ENCODE results near the gene RAB32.

RAB32 gene

GRCh38 chr6:146543211-146543939, at the start of gene RAB32:
TSS of gene RAB32 (plus strand) at chr6:146543833. CDS start at chr6:146543872, 39 bp downstream.
- H3K4me1 ChIP-seq (ENCODE audit: insufficient read depth, low read length) = peaks cover 34% of the 10 kb centered on the region

GRCh38 chr6:146498309-146498708, 45.3 kb upstream of the RAB32 start:
- Histone ChIP-seq H3K4me1 (ENCODE audit: insufficient read depth, low read length) (no peaks in the 10 kb centered on the region), H3K36me3 (ENCODE audit: insufficient read depth, low read length) (no peaks in the 10 kb centered on the region), H3K27me3 (ENCODE audit: control insufficient read depth in 1 of 2, insufficient read depth in 2 of 2, low read length in 2 of 2) (no peaks in the 10 kb centered on the region), H3K9me3 (ENCODE audit: low read length) (no peaks in the 10 kb centered on the region), H3K27ac (ENCODE audit: low read depth, low read length) (no peak overlapping the region), H3K9ac (ENCODE audit: low read length) (no peak overlapping the region), H3K4me3 (ENCODE audit: low read depth in 1 of 2, low read length in 2 of 2) (no peak overlapping the region)

More at GRCh38 chr6:146543211-146543939, at the start of gene RAB32:
- Histone ChIP-seq H3K36me3 (ENCODE audit: insufficient read depth, low read length) (no peaks in the 10 kb centered on the region), H3K9me3 (ENCODE audit: low read length) (no peaks in the 10 kb centered on the region), H3K27me3 (ENCODE audit: control insufficient read depth in 1 of 2, insufficient read depth in 2 of 2, low read length in 2 of 2) (no peaks in the 10 kb centered on the region), H3K9ac (ENCODE audit: low read length) (peak within 1 kb of the TSS; percentile 86), H3K4me3 (ENCODE audit: low read depth in 1 of 2, low read length in 2 of 2) (peak within 1 kb of the TSS; percentile 73 to 82), H3K27ac (ENCODE audit: low read depth, low read length) (peak within 1 kb of the TSS; percentile 86)

DNA sequence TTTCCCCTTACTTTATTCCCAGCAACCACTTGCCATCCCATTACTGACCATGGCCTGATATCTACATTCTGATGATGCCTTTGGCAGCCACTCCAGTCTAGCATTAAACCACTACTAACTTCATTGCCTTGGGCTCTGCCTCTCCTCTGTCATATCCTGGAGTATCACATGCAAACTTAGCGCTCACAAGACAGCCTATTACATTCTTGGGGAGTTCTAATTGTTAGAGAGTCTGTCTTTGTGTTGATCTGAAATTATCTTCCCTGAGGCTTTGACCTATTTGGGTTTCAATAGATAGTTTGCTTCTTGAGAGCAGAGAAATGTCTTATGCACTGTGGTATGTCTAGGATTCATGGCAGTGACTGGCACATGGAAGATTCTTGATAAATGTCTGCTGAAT, 40.5 kb upstream of the RAB32 start:
- no peaks in the 10 kb centered on the region for H3K9me3 ChIP-seq (ENCODE audit: low read length)
- H3K27ac ChIP-seq (ENCODE audit: low read depth, low read length) = no peak overlapping the region
- no peak overlapping the region for H3K4me3 ChIP-seq (ENCODE audit: low read depth in 1 of 2, low read length in 2 of 2)
- no peaks in the 10 kb centered on the region for H3K36me3 ChIP-seq (ENCODE audit: insufficient read depth, low read length)
- no peaks in the 10 kb centered on the region for H3K4me1 ChIP-seq (ENCODE audit: insufficient read depth, low read length)
- H3K27me3 ChIP-seq (ENCODE audit: control insufficient read depth in 1 of 2, insufficient read depth in 2 of 2, low read length in 2 of 2) = no peaks in the 10 kb centered on the region
- H3K9ac ChIP-seq (ENCODE audit: low read length) = no peak overlapping the region

GRCh38 chr6:146515212-146515611, 28.4 kb upstream of the RAB32 start:
- H3K4me1 ChIP-seq (ENCODE audit: insufficient read depth, low read length) = no peaks in the 10 kb centered on the region
- no peak overlapping the region for H3K9ac ChIP-seq (ENCODE audit: low read length)
- no peaks in the 10 kb centered on the region for H3K36me3 ChIP-seq (ENCODE audit: insufficient read depth, low read length)
- no peak overlapping the region for H3K4me3 ChIP-seq (ENCODE audit: low read depth in 1 of 2, low read length in 2 of 2)
- no peak overlapping the region for H3K27ac ChIP-seq (ENCODE audit: low read depth, low read length)
- no peaks in the 10 kb centered on the region for H3K9me3 ChIP-seq (ENCODE audit: low read length)
- H3K27me3 ChIP-seq (ENCODE audit: control insufficient read depth in 1 of 2, insufficient read depth in 2 of 2, low read length in 2 of 2) = no peaks in the 10 kb centered on the region

GRCh38 chr6:146526192-146526591, 17.4 kb upstream of the RAB32 start:
- H3K27me3 ChIP-seq (ENCODE audit: control insufficient read depth in 1 of 2, insufficient read depth in 2 of 2, low read length in 2 of 2) = no peaks in the 10 kb centered on the region
- no peaks in the 10 kb centered on the region for H3K4me1 ChIP-seq (ENCODE audit: insufficient read depth, low read length)
- no peak overlapping the region for H3K4me3 ChIP-seq (ENCODE audit: low read depth in 1 of 2, low read length in 2 of 2)
- no peaks in the 10 kb centered on the region for H3K9me3 ChIP-seq (ENCODE audit: low read length)
- no peak overlapping the region for H3K27ac ChIP-seq (ENCODE audit: low read depth, low read length)
- no peak overlapping the region for H3K9ac ChIP-seq (ENCODE audit: low read length)
- H3K36me3 ChIP-seq (ENCODE audit: insufficient read depth, low read length) = no peaks in the 10 kb centered on the region

- H3K36me3 ChIP-seq (ENCODE audit: insufficient read depth, low read length) = no peaks in the 10 kb centered on the region
- no peak overlapping the region for H3K9ac ChIP-seq (ENCODE audit: low read length)
- no peaks in the 10 kb centered on the region for H3K9me3 ChIP-seq (ENCODE audit: low read length)
- no peak overlapping the region for H3K4me3 ChIP-seq (ENCODE audit: low read depth in 1 of 2, low read length in 2 of 2)
- H3K4me1 ChIP-seq (ENCODE audit: insufficient read depth, low read length) = no peaks in the 10 kb centered on the region
- H3K27me3 ChIP-seq (ENCODE audit: control insufficient read depth in 1 of 2, insufficient read depth in 2 of 2, low read length in 2 of 2) = no peaks in the 10 kb centered on the region
- no peak overlapping the region for H3K27ac ChIP-seq (ENCODE audit: low read depth, low read length)
Measured at GRCh38 chr6:146532702-146533101, 10.9 kb upstream of the RAB32 start.

DNA sequence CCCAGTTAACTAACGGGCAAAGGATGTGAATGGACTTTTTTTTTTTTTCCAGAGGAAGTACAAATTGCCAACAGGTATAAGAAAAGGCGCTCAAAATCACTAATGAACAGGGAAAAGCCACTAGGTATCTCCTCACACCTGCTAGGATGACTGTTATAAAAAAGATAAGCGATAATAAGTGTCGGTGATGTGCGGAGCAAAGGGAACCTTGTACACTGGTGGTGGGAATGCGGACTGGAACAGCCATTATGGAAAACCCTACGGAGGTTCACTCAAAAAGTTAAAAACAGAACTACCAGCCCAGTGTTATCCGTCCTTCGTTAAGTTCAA, 787 bp upstream of the RAB32 start:
- H3K4me1 ChIP-seq (ENCODE audit: insufficient read depth, low read length) = peaks cover 33% of the 10 kb centered on the region
- peak overlapping the region; percentile 22 to 57 for H3K4me3 ChIP-seq (ENCODE audit: low read depth in 1 of 2, low read length in 2 of 2)
- no peaks in the 10 kb centered on the region for H3K9me3 ChIP-seq (ENCODE audit: low read length)
- peak overlapping the region; percentile 86 for H3K27ac ChIP-seq (ENCODE audit: low read depth, low read length)
- no peak overlapping the region for H3K9ac ChIP-seq (ENCODE audit: low read length)
- no peaks in the 10 kb centered on the region for H3K27me3 ChIP-seq (ENCODE audit: control insufficient read depth in 1 of 2, insufficient read depth in 2 of 2, low read length in 2 of 2)
- no peaks in the 10 kb centered on the region for H3K36me3 ChIP-seq (ENCODE audit: insufficient read depth, low read length)

GRCh38 chr6:146543940-146544615, 445 bp downstream of the RAB32 start:
- peak overlapping the region; percentile 86 for H3K9ac ChIP-seq (ENCODE audit: low read length)
- H3K4me3 ChIP-seq (ENCODE audit: low read depth in 1 of 2, low read length in 2 of 2) = peak overlapping the region; percentile 73 to 82
- no peaks in the 10 kb centered on the region for H3K27me3 ChIP-seq (ENCODE audit: control insufficient read depth in 1 of 2, insufficient read depth in 2 of 2, low read length in 2 of 2)
- peak overlapping the region; percentile 70 for H3K27ac ChIP-seq (ENCODE audit: low read depth, low read length)
- H3K4me1 ChIP-seq (ENCODE audit: insufficient read depth, low read length) = peaks cover 36% of the 10 kb centered on the region
- H3K36me3 ChIP-seq (ENCODE audit: insufficient read depth, low read length) = no peaks in the 10 kb centered on the region
- no peaks in the 10 kb centered on the region for H3K9me3 ChIP-seq (ENCODE audit: low read length)

DNA sequence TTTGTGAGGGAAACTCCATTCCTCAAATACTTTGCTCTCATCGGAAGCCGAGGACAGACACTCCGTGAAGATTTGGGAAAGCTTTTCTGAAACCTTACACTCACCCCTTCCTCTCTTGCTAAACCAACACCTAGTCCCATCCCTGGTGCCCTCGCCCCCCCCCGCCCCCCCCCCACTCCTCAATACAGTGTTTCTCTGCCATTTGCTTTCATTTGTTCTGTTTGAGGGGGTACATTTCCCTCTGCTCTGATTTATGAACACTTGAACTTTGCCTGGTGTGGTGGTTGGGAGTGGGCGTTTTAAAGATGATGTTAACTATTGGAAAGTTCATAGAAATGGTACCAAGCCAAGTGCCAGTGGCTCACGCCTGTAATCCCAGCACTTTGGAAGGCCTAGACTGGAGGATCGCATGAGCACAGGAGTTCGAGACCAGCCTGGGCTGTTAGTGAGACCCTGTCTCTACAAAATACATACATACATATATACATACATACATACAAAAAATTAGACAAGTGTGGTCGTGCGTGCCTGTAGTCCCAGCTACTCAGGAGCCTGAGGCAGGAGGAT, 1.1 kb downstream of the RAB32 start:
- Histone ChIP-seq H3K9ac (ENCODE audit: low read length) (peak overlapping the region; percentile 86), H3K4me1 (ENCODE audit: insufficient read depth, low read length) (peaks cover 36% of the 10 kb centered on the region), H3K36me3 (ENCODE audit: insufficient read depth, low read length) (peaks cover 4% of the 10 kb centered on the region), H3K9me3 (ENCODE audit: low read length) (no peaks in the 10 kb centered on the region), H3K4me3 (ENCODE audit: low read depth in 1 of 2, low read length in 2 of 2) (peak overlapping the region; percentile 73 to 82), H3K27ac (ENCODE audit: low read depth, low read length) (peak overlapping the region; percentile 70), H3K27me3 (ENCODE audit: control insufficient read depth in 1 of 2, insufficient read depth in 2 of 2, low read length in 2 of 2) (no peaks in the 10 kb centered on the region)

GRCh38 chr6:146545581-146545980, 1.9 kb downstream of the RAB32 start:
- no peaks in the 10 kb centered on the region for H3K27me3 ChIP-seq (ENCODE audit: control insufficient read depth in 1 of 2, insufficient read depth in 2 of 2, low read length in 2 of 2)
- H3K9me3 ChIP-seq (ENCODE audit: low read length) = no peaks in the 10 kb centered on the region
- H3K4me1 ChIP-seq (ENCODE audit: insufficient read depth, low read length) = peaks cover 37% of the 10 kb centered on the region
- peaks cover 8% of the 10 kb centered on the region for H3K36me3 ChIP-seq (ENCODE audit: insufficient read depth, low read length)
- peak overlapping the region; percentile 57 for H3K27ac ChIP-seq (ENCODE audit: low read depth, low read length)
- H3K4me3 ChIP-seq (ENCODE audit: low read depth in 1 of 2, low read length in 2 of 2) = peak overlapping the region; percentile 21 to 82
- peak overlapping the region; percentile 51 for H3K9ac ChIP-seq (ENCODE audit: low read length)

DNA sequence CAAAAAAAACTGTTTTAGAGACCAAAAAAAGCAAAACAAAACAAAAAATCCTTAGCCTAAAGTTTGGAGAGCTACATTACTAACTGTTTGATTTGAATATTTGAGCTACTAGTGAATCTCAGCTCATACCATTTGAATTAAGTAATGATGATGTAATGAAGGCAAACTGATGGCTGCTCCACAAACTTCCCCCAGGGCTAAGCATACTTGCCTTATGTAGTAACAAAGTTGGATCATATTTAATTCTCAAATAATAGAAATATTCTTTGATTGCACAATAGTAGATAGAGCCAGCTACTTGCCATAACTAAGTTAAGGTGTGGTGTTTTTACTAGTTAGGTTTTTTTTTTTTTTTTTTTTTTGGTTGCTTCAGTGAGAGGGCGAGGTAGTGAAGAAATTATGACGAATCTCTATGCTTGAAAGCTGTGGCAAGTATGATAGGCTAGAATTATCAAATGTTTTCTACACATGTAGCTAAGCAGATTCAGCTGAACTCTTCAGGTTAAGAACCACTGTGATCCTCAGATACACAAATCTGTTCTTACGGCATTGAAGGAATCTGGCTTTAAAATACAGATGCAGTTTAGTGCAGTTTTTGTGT, 2.9 kb downstream of the RAB32 start:
- H3K27ac ChIP-seq (ENCODE audit: low read depth, low read length) = peak overlapping the region; percentile 57
- H3K36me3 ChIP-seq (ENCODE audit: insufficient read depth, low read length) = peaks cover 8% of the 10 kb centered on the region
- no peaks in the 10 kb centered on the region for H3K9me3 ChIP-seq (ENCODE audit: low read length)
- H3K9ac ChIP-seq (ENCODE audit: low read length) = peak overlapping the region; percentile 51
- H3K27me3 ChIP-seq (ENCODE audit: control insufficient read depth in 1 of 2, insufficient read depth in 2 of 2, low read length in 2 of 2) = no peaks in the 10 kb centered on the region
- peaks cover 42% of the 10 kb centered on the region for H3K4me1 ChIP-seq (ENCODE audit: insufficient read depth, low read length)
- peak overlapping the region in 1 of 2 donors; percentile 82 for H3K4me3 ChIP-seq (ENCODE audit: low read depth in 1 of 2, low read length in 2 of 2)

All from muscle layer of colon (tissue), 2 donors.